NOMO-1 treated with dmso at 0.1 percent for 144 hours (cell line): Measurements from ENCODE around the gene MYL7.

Experiments used
- DNase-seq: peaks from one replicate; lab custom pipeline; 2025; ENCODE audit not compliant: unreplicated experiment; lab: John Stamatoyannopoulos, UW

MYL7 gene

GRCh38 chr7:44112997-44113763 lies 28.0 kb downstream of the MYL7 start:
- no peak for DNase-seq

- no peak for DNase-seq
Measured at GRCh38 chr7:44112231-44112996, 28.7 kb downstream of the MYL7 start.

DNA sequence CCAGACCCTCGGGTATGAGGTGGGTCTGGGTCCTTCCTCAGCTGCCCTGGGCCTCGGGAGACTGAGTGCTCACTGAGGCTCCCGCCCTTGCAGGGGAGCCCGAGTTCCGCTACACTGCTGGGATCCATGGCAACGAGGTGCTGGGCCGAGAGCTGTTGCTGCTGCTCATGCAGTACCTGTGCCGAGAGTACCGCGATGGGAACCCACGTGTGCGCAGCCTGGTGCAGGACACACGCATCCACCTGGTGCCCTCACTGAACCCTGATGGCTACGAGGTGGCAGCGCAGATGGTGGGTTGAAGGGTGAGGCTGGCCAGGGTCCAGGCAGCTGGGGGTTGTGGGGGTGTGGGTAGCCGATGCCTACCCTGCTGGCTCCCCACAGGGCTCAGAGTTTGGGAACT lies 29.4 kb downstream of the MYL7 start:
- DNase-seq: no peak

- DNase-seq: no peak
Measured at GRCh38 chr7:44110719-44111635, 30.2 kb downstream of the MYL7 start.

GRCh38 chr7:44109991-44110390 lies 31.1 kb downstream of the MYL7 start:
- no peak for DNase-seq

DNA sequence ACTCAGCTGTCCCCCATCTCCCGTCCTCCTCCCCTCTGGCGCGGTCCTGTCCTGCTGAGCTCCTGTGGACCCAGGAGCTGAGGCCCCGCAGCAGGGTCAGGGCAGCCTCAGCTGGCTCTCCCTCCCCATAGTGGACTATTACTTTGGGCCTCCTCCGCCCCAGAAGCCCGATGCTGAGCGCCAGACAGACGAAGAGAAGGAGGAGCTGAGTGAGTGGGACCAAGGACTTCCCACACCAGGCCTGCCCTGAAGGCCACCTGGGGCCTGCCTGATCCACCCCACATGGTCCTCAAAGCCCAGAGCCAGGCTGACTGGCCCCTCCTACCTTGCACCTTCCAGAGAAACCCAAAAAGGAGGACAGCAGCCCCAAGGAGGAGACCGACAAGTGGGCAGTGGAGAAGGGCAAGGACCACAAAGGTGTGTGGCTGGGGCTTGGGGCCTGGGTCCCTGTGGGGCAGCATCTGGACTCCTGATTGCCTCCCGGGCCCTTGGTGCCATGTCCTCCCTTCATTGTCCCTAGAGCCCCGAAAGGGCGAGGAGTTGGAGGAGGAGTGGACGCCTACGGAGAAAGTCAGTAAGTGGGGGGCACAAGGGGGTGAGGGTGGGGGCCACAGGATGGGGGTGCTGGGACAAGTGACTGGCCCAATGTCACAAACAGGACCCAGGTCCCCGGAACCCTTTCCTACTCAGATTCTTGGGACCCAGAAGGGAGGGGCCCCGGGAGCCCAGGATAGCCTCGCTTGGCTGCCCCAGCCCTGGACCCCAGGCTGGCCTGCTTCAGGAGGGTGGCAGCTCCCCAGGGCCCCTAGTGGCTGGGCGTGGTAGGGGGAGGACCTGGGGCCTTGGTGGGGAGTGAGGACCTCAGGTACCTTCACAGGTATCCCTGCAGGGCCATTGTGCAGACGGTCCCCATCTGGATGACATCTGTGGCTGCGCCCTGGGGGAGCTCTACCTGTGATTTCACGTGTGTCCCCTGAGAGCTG lies 32.1 kb downstream of the MYL7 start:
- no peak for DNase-seq

DNA sequence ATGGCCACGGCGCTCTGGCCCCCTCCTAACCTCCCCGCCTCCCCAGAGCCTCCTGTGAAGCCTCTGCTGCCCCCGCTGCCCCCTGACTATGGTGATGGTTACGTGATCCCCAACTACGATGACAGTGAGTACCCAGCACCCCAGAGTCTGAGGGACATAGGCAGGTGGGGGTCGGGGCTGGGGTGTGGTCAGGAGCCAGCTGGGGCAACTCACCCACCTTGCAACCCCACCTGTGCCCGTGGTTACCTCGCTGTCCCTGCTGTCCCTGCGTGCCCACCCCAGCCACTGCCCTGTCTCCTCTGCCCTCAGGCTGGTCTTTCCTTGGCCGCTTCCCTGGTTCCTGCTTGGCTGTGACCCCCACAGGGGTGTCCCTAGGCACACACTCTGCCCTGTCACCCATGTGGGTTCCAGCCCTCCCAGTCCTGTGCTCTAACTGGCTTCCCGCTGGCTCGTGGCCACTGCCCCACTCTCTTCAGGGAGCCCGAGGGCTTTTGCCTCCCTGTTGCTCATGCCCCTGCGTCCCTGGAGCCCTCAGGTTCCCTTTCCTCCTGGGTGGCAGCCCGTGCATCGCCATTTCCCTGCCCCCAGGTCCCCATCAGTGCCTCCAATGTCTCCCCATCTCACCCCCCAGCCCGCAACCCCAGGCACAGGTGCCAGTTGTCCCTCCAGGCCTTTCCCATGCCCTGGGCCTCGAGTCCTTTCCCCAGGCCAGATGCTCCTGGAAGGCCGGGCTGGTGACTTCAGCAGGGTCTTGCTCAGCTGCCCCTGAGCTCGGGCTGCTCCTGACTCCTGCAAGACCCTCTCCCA lies 33.0 kb downstream of the MYL7 start:
- no peak for DNase-seq

DNA sequence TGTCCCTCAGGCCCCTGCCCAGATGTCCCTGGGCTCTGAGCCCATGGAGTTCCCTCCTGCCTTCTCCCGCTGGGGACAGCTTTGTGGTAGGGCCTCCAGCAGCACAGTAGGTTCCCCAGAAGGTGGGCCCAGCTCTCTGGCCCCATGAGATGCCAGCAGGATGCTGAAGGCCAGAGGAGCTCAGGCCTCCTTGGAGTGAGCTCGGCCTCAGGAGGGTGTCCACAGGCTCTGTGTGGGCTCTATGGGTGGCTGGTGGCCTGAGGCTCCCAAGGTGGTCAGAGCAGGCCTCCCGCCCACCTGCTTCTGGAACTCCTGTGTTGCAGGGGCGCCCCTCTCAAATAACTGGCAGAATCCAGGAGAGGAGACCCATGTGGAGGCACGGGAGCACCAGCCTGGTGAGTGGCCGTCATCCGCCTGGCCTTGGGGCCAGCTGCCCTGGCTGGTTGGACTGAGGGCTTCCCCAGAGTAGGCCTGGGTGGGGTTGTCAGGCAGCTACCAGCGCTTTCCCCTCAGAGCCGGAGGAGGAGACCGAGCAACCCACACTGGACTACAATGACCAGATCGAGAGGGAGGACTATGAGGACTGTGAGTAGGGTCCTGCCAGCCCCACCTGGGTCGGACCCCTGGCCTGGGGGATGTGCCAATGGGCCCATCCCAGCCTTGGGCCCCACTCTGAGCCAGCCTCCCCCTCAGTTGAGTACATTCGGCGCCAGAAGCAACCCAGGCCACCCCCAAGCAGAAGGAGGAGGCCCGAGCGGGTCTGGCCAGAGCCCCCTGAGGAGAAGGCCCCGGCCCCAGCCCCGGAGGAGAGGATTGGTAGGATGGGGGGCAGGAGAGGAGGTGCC lies 33.8 kb downstream of the MYL7 start:
- DNase-seq: no peak

DNA sequence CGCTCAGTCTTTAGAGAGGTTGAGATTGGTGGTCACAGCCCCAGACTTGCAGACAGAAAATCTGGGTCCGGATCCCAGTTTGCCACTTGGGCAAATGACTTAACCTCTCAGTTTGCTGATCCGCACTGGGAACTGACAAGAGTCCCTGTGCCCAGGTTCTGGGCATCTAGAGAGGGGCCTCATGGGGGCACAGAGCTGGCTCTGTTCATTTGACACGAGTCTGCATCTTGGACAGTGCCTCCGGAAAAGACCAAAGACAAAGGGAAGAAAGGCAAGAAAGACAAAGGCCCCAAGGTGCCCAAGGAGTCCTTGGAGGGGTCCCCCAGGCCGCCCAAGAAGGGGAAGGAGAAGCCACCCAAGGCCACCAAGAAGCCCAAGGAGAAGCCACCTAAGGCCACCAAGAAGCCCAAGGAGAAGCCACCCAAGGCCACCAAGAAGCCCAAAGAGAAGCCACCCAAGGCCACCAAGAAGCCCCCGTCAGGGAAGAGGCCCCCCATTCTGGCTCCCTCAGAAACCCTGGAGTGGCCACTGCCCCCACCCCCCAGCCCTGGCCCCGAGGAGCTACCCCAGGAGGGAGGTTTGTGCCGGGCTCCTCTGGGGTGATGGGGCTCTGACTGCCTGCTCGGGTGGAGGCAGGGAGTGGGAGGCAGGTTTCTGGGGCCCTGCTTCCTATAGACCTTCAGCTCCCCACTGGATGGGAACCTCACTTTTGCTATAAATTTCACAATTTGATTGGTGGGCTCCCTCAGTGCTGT lies 34.6 kb downstream of the MYL7 start:
- no peak for DNase-seq

DNA sequence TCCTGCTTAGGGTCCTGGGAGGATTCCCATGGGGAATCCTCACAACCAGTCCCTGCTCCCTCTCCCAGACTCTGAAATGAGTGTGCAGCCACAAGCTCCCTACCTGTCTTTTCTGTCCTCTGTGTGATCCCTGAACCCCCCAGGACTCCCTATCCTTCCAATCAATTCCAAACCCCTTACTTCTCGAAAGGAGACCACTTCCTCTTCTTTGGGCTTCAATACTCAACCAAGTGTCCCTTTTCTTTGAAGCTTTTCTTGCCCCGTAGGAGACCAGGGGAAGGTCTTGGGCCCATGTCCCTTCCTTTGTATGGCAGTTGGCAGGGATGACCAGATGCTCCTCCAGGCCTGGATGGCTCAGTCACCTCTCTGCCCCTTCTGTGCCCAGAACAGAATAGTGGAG lies 35.3 kb downstream of the MYL7 start:
- no peak for DNase-seq

DNA sequence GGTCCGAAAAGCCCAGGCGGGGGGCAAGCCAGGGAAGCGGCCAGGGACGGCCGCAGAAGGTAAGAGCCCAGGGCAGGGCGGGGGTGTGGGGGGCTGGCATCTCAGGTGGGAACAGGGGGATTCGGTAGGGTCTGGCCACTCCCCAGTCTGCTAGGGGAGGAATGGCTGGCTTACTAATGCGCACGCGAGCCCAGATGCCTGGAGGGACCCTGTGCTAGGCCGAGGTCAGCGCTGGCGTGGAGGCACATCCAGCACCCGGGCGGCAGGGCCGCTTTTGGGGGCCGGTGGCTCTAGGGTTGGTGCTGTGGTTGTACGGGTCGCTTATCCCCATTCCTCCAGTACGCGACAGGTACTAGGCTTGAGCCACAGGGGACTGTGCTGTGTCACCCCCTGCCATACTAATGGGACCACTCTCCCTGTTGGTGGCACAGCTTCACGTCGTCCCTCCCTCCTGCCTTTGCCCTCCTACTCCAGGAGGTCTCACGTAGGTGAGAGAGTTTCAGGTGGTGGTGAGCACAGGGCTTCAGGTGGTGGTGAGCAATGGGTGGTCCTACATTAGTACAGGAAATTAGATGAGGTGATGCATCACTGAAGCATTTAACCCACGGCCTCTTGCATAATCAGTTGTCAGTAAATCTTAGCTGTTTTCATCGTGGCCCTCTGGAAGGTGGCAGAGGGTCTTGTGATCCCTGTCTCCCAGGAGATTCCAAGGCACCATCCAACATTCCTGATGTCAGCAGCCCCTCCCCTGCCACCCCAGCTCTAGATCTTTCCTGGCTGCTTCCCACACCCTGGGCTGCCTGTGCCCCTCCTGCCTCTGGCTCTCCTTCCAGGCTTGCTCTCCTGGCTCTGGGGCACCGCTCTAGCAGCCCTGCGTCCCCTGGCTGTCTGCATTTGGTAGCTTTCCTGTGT lies 36.0 kb downstream of the MYL7 start:
- no peak for DNase-seq

DNA sequence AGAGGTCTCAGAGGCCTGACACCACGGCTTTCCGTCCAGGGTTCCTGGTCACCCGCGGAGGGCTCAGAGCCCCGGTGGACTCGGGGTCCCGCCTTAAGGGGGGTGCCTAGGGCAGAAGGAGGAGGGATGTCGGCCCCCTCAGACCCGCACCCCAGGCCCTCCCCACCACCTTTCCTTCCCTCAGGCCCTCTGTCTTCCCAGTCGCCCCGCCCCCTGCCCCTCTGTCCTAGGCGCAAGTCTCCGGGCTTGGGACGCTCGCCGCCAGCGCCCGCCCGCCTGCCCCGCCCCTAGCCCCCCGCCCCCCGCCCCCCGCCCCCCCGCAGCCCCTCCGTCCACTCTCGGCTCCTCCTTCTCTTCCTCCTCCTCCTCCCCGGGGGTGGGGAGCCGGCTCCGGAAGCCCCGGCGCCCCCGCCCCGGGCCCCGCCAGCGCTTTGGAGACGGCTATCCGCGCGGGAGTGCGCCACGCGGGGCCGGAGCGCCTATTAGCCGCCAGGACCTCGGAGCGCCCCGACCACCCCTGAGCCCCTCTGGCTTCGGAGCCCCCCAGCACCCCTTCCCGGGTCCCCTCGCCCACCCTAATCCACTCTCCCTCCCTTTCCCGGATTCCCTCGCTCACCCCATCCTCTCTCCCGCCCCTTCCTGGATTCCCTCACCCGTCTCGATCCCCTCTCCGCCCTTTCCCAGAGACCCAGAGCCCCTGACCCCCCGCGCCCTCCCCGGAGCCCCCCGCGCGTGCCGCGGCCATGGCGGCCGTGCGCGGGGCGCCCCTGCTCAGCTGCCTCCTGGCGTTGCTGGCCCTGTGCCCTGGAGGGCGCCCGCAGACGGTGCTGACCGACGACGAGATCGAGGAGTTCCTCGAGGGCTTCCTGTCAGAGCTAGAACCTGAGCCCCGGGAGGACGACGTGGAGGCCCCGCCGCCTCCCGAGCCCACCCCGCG lies 36.9 kb downstream of the MYL7 start, which contains the start of gene AEBP1:
Gene AEBP1, plus strand, starts transcription at position 423 of the 937 bp plus-strand sequence. Its CDS starts 321 bp downstream, at position 744.
- no peak for DNase-seq

GRCh38 chr7:44103566-44103922 lies 37.6 kb downstream of the MYL7 start:
- no peak for DNase-seq

DNA sequence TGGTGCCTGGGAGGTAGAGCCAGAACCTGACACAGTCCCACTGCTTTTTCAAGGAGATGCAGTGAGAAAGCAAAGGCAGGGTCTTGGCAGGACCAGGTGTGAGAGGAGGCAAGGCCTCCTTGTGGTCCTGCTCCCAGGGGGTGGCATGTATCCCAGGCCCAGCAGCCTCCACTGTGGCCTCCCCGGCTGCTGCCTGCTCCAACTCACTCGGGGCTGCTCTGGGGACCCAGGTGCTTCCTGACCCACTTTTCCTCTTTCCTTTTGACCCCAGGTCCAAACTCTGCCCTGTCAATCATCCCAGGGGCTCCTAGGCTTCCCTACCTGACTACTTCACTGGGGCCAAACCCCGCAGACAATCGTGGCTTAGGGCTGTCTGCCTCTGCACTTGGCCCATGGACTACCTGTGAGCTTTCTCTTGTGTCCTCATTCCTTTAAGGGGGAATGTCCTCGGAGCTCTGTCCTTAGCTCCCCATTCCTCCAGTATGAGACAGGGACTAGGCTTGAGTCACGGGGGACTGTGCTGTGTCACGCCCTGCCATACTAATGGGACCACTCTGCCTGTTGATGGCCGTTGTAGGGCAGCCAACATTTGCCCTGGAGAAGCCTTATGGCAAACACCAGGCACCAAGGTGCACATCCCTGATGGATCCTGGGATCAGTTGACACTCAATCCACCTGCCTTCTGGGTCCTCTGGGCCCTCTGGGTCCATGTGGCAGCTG lies 38.1 kb downstream of the MYL7 start:
- DNase-seq: no peak
